Measurements from ENCODE around the gene CDCA4.

CDCA4 gene

DNA sequence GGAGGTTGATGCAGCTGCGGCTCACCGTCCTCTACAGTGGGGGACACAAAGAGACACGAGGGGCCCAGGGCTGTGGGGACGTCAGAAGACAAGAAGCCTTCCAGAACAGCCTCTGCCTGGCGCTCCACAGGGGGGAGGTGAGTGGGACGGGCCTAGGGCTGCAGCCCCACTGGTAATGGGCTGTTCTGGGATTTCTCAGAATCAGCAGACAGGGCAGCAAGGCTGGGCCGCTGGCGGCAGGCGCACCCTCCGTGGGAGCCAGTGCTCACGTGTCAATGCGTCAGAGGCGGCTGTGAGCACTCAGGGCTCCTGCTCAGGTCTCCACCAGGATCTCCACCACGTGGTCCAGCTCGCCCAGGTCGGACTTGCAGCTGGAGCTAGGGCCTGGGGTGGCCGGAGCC, 10.0 kb downstream of the CDCA4 start:
- TF ChIP-seq, protein P1, sequence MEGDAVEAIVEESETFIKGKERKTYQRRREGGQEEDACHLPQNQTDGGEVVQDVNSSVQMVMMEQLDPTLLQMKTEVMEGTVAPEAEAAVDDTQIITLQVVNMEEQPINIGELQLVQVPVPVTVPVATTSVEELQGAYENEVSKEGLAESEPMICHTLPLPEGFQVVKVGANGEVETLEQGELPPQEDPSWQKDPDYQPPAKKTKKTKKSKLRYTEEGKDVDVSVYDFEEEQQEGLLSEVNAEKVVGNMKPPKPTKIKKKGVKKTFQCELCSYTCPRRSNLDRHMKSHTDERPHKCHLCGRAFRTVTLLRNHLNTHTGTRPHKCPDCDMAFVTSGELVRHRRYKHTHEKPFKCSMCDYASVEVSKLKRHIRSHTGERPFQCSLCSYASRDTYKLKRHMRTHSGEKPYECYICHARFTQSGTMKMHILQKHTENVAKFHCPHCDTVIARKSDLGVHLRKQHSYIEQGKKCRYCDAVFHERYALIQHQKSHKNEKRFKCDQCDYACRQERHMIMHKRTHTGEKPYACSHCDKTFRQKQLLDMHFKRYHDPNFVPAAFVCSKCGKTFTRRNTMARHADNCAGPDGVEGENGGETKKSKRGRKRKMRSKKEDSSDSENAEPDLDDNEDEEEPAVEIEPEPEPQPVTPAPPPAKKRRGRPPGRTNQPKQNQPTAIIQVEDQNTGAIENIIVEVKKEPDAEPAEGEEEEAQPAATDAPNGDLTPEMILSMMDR (IDR thresholded peaks at IDR 0.05; ENCODE audit: insufficient read depth, low read length, poor library complexity, severe bottlenecking): no peak
- no peak for DNase-seq (ENCODE audit: extremely low read depth, insufficient read length)
- peaks cover 37% of the 10 kb centered on the region for H3K36me3 ChIP-seq (ENCODE audit: control insufficient read depth, insufficient read depth, low read length)
- H3K27me3 ChIP-seq (replicated peaks; ENCODE audit: control insufficient read depth, insufficient read depth, low read length): no peaks in the 10 kb centered on the region
- no peak overlapping the region for H3K4me3 ChIP-seq (replicated peaks; ENCODE audit: low read depth, low read length)

DNA sequence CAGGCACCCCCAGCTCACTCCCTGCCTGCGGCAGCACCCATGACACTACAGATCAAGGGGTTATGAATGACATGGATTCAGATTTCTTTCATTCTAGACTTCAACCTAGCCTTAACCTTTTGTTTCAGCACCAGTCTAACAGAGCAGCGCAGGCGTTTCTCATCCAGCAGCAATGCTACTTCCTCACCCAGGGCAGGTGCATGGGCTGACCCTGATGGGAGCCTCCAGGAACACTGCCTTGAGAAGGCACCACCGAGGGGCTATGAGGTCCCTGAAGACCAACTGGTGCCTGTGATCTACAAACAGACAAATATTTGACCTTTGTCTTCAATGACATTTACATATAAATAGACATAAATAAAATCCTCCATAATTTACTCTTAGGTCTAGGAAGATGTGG, 10.8 kb downstream of the CDCA4 start:
- no peak for DNase-seq (ENCODE audit: extremely low read depth, insufficient read length)
- peaks cover 39% of the 10 kb centered on the region for H3K36me3 ChIP-seq (ENCODE audit: control insufficient read depth, insufficient read depth, low read length)
- H3K27me3 ChIP-seq (replicated peaks; ENCODE audit: control insufficient read depth, insufficient read depth, low read length): no peaks in the 10 kb centered on the region
- H3K4me3 ChIP-seq (replicated peaks; ENCODE audit: low read depth, low read length): no peak overlapping the region
- TF ChIP-seq, protein P1 (IDR thresholded peaks at IDR 0.05; ENCODE audit: insufficient read depth, low read length, poor library complexity, severe bottlenecking): no peak

DNA sequence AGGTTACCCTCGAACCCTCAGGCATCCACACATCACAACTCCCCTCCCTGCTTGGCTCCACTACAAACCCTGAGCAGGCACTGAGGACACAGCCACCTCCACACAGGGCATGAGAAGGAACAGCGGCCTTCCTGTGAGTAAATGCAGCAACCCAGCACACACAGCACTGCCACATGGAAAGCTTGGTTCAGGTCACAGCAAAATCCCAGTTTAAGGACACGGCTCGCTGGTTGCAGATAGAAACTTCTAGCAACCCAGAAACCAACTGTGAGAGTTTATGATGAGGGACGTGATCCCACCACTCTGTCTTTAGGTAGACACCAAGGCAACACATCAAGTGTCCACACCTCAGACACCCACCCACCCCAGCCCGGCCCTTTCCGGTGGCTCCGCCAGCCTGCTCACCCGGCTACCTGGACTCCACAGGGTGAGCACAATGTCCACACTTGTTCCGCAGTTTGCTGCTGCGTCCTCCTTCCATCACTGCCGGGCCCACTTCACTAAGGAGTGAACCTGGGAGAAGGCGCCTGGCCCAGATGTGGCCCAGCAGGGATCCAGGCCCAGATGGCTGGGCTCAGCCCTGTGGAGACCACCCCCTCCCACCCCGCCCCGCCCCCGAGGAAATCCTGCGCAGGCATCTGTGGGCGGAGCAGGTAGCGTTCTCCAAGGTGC, 13.2 kb downstream of the CDCA4 start:
- TF ChIP-seq, protein P1 (IDR thresholded peaks at IDR 0.05; ENCODE audit: insufficient read depth, low read length, poor library complexity, severe bottlenecking): no peak
- no peak overlapping the region for H3K4me3 ChIP-seq (replicated peaks; ENCODE audit: low read depth, low read length)
- H3K36me3 ChIP-seq (ENCODE audit: control insufficient read depth, insufficient read depth, low read length): peaks cover 39% of the 10 kb centered on the region

DNA sequence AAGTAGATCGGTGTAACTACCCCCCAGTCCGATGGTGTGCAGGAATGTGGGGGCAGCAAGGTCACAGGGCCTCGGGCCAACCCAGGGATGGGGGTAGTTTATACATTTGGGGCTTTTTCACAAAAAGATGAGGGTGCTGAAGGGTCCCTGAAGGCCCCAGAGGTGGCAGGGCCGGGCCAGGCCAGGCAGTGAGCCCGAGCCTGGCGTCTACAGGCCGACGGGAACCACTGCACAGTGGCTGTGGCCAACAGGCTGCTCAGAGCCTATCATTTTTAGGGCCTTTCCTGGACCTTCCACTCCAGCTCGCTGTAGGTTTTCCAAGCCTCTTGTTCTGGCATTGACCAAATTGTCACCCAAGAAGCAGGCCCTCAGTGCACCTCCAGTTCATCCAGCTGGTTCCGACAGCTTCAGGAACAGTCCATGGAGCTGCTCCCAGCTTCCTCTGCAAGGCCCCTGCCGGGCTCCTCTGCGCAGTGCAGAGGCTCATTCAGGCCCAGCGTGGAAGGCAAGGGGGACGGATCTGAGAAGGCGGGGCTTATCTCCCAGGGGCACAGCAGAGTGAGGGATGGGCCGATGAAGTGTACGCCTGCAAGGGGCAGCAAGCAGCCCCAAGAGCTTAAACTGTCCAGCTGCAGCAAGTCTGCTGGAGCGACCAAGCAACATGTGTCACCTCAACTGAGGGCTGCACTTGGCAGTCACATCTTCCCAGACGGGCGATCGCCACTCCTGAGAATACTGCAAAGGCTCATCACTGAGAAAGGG, 13.9 kb downstream of the CDCA4 start:
- H3K4me3 ChIP-seq (replicated peaks; ENCODE audit: low read depth, low read length): no peak overlapping the region
- peaks cover 37% of the 10 kb centered on the region for H3K36me3 ChIP-seq (ENCODE audit: control insufficient read depth, insufficient read depth, low read length)
- TF ChIP-seq, protein P1 (IDR thresholded peaks at IDR 0.05; ENCODE audit: insufficient read depth, low read length, poor library complexity, severe bottlenecking): no peak
- H3K27me3 ChIP-seq (replicated peaks; ENCODE audit: control insufficient read depth, insufficient read depth, low read length): no peaks in the 10 kb centered on the region
- DNase-seq (ENCODE audit: extremely low read depth, insufficient read length): no peak

More for the DNA sequence above, 13.2 kb downstream of the CDCA4 start:
- no peaks in the 10 kb centered on the region for H3K27me3 ChIP-seq (replicated peaks; ENCODE audit: control insufficient read depth, insufficient read depth, low read length)
- DNase-seq (ENCODE audit: extremely low read depth, insufficient read length): no peak

DNA sequence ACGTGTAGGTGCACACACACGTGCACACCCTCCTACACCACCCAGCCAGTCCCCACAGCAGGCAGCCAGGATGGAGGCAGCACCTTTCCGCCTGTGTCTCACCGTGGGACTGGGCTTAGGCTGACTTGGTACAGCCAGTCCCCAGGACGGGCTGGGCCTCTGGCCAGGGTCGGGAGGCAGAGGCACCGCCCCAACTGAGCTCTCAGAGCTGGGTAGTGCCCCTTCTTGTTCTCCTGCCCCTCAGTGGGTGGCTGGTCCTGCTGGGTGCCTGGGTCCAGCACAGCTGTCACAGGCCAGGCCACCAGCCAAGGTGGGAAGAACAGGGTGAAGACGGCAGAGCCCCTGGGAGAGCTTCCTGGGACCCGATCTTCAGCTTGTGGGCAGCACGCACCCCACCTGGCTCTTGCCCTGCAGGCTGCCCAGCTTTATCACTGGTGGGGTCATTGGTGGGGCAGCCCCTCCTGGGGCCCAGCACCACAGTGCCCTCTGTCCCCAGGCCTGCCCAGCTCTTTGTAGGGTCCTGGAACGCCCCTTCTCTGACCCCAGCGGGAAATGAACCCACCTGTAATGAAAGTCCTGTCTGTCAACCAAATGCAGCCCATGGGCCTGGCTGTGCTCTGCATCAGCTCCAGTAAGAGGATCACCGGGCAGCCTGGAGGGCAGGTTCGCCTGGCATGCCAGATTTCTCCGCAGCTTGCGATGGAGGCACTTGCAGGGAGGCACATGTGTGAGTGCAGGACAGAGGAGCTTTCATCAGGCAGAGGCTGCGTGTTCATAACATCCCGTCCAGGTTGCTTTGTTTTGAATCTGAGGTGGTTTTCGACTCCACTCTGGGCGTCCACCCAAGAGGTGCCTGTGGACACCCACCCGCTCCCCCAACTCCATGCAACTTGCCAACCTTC, 14.7 kb downstream of the CDCA4 start:
- H3K4me3 ChIP-seq (replicated peaks; ENCODE audit: low read depth, low read length): no peak overlapping the region
- H3K36me3 ChIP-seq (ENCODE audit: control insufficient read depth, insufficient read depth, low read length): peaks cover 31% of the 10 kb centered on the region
- no peaks in the 10 kb centered on the region for H3K27me3 ChIP-seq (replicated peaks; ENCODE audit: control insufficient read depth, insufficient read depth, low read length)
- TF ChIP-seq, protein P1 (IDR thresholded peaks at IDR 0.05; ENCODE audit: insufficient read depth, low read length, poor library complexity, severe bottlenecking): no peak
- no peak for DNase-seq (ENCODE audit: extremely low read depth, insufficient read length)

Data from GM06990 (cell line).